Measurements from ENCODE around the gene DAAM1.

Gene DAAM1

DNA sequence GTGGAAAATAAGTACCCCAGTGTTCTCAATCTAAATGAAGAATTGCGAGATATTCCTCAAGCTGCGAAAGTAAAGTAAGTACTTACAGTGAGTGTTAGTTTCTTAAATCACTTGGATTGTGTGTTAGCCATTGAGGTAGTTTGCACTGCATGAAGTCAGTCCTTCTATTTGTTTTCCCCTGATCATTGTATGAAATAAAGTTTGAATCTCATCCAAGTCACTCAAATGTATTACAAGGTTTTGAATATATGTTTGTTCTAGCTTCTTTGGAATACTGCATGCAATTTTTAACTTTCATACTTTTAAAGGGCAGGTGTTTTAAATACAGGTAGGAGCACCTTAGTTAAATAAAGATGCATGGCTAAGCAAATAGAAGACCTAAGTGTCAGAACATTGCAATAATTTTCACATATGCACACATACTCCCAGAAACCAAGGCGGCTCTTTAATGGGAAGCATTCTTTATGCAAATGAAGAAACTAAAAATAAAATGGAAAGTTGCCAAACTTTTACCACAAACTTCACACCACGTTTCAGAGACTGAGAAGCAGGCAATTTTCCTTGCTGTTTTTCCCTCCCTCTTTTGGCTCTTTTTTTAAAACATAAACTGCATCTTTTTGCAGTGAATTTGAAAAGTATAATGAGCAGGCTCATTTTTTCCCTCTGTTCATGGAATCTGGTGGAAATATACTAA is 171.1 kb downstream of the DAAM1 start:
- Histone ChIP-seq H3K4me2 (ENCODE audit: insufficient read depth, low read length) (no peak overlapping the region), H3K4me1 (ENCODE audit: insufficient read depth, low read length) (peaks cover 5% of the 10 kb centered on the region)
- DNase-seq: no peak

GRCh38 chr14:59360233-59360632 is 171.8 kb downstream of the DAAM1 start:
- no peak overlapping the region for H3K9ac ChIP-seq (ENCODE audit: low read depth, low read length)
- no peak for ATAC-seq (ENCODE audit: insufficient read depth, low read depth)

More for the DNA sequence above, 171.1 kb downstream of the DAAM1 start:
- H4K20me1 ChIP-seq (ENCODE audit: insufficient read depth, low read length): no peaks in the 10 kb centered on the region
- H2AFZ ChIP-seq (ENCODE audit: low read depth, low read length): no peak overlapping the region
- H3K27ac ChIP-seq (ENCODE audit: low read length): no peak overlapping the region
- no peaks in the 10 kb centered on the region for H3K79me2 ChIP-seq (ENCODE audit: insufficient read depth, low read length)
- no peak for ATAC-seq (ENCODE audit: insufficient read depth, low read depth)
- H3K4me3 ChIP-seq (ENCODE audit: low read depth in 1 of 2, low read length in 2 of 2): no peak overlapping the region
- no peaks in the 10 kb centered on the region for H3K9me3 ChIP-seq (ENCODE audit: insufficient read depth, low read length, severe bottlenecking)
- no peak for TF ChIP-seq EZH2 (IDR thresholded peaks at IDR 0.05; ENCODE audit: borderline replicate concordance, low read depth, low read length, severe bottlenecking)
- TF ChIP-seq, protein P1, sequence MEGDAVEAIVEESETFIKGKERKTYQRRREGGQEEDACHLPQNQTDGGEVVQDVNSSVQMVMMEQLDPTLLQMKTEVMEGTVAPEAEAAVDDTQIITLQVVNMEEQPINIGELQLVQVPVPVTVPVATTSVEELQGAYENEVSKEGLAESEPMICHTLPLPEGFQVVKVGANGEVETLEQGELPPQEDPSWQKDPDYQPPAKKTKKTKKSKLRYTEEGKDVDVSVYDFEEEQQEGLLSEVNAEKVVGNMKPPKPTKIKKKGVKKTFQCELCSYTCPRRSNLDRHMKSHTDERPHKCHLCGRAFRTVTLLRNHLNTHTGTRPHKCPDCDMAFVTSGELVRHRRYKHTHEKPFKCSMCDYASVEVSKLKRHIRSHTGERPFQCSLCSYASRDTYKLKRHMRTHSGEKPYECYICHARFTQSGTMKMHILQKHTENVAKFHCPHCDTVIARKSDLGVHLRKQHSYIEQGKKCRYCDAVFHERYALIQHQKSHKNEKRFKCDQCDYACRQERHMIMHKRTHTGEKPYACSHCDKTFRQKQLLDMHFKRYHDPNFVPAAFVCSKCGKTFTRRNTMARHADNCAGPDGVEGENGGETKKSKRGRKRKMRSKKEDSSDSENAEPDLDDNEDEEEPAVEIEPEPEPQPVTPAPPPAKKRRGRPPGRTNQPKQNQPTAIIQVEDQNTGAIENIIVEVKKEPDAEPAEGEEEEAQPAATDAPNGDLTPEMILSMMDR (IDR thresholded peaks at IDR 0.05; ENCODE audit: borderline replicate concordance, extremely low read depth, low read length, poor library complexity, severe bottlenecking): no peak
- no peaks in the 10 kb centered on the region for H3K27me3 ChIP-seq (ENCODE audit: insufficient read depth, low read length, poor library complexity)
- 0 out of 2 replicates have a peak, but pooled peaks cover 5% of the 10 kb centered on the region for H3K36me3 ChIP-seq (ENCODE audit: insufficient read depth, low read length)
- no peak overlapping the region for H3K9ac ChIP-seq (ENCODE audit: low read depth, low read length)

DNA sequence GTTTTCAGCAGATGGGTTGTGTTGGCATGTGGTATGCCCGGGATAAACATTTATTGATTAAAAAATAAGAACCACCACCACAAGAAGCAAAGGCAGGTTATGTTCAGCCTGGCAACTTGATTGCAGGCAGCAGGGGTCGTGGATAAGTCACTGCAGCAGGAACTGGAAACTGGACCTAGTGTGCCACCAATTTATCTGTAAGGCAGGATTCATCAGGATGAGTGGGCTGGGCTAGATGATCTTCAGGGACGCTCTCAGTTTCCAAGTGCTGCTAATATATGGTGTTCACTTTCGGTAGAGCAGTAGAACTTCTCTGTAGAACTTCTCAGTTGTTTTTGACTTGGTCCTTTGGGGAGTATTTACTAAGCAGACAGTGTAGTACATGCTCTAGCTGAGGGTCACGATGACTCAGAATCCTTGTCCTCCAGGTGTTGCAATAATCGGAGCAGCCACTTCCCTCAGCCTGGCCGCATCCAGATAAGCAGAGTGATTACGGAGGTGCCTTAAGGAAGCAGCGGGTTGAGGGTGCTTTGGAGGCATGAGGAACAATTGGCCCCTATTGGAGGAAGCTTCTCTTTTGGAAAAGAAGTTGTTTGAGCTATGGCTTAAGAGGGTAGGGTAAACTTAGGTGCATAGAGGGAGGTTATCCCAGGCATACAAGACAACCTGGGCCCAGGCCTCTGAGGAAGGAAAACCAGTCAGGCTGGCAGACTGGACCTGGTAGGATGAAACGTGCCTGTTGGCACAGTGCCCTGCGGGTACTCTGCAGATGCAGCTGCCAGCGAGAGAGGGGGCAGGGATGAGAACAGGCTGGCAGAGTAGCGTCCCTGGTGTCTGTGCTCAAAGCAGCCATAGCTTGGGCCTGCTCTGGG is 172.7 kb downstream of the DAAM1 start:
- no peaks in the 10 kb centered on the region for H3K79me2 ChIP-seq (ENCODE audit: insufficient read depth, low read length)
- DNase-seq: peak; percentile 18
- H3K27me3 ChIP-seq (ENCODE audit: insufficient read depth, low read length, poor library complexity): no peaks in the 10 kb centered on the region
- no peaks in the 10 kb centered on the region for H3K9me3 ChIP-seq (ENCODE audit: insufficient read depth, low read length, severe bottlenecking)
- H3K27ac ChIP-seq (ENCODE audit: low read length): no peak overlapping the region
- peak; percentile 27; the same call in 1 of the 3 replicates for ATAC-seq (ENCODE audit: insufficient read depth, low read depth)
- H3K4me1 ChIP-seq (ENCODE audit: insufficient read depth, low read length): peaks cover 5% of the 10 kb centered on the region
- H3K4me3 ChIP-seq (ENCODE audit: low read depth in 1 of 2, low read length in 2 of 2): no peak overlapping the region
- H3K9ac ChIP-seq (ENCODE audit: low read depth, low read length): no peak overlapping the region
- H2AFZ ChIP-seq (ENCODE audit: low read depth, low read length): no peak overlapping the region
- H3K4me2 ChIP-seq (ENCODE audit: insufficient read depth, low read length): no peak overlapping the region
- H3K36me3 ChIP-seq (ENCODE audit: insufficient read depth, low read length): no peaks in the 10 kb centered on the region
- H4K20me1 ChIP-seq (ENCODE audit: insufficient read depth, low read length): no peaks in the 10 kb centered on the region
- no peak for TF ChIP-seq EZH2 (IDR thresholded peaks at IDR 0.05; ENCODE audit: borderline replicate concordance, low read depth, low read length, severe bottlenecking)
- TF ChIP-seq, protein P1 (IDR thresholded peaks at IDR 0.05; ENCODE audit: borderline replicate concordance, extremely low read depth, low read length, poor library complexity, severe bottlenecking): no peak

More at GRCh38 chr14:59360233-59360632, 171.8 kb downstream of the DAAM1 start:
- no peaks in the 10 kb centered on the region for H3K27me3 ChIP-seq (ENCODE audit: insufficient read depth, low read length, poor library complexity)
- H3K36me3 ChIP-seq (ENCODE audit: insufficient read depth, low read length): 0 out of 2 replicates have a peak, but pooled peaks cover 5% of the 10 kb centered on the region
- H3K27ac ChIP-seq (ENCODE audit: low read length): no peak overlapping the region
- no peak overlapping the region for H2AFZ ChIP-seq (ENCODE audit: low read depth, low read length)
- H3K4me3 ChIP-seq (ENCODE audit: low read depth in 1 of 2, low read length in 2 of 2): no peak overlapping the region
- H4K20me1 ChIP-seq (ENCODE audit: insufficient read depth, low read length): no peaks in the 10 kb centered on the region
- no peak for DNase-seq
- H3K4me2 ChIP-seq (ENCODE audit: insufficient read depth, low read length): no peak overlapping the region
- H3K9me3 ChIP-seq (ENCODE audit: insufficient read depth, low read length, severe bottlenecking): no peaks in the 10 kb centered on the region
- no peaks in the 10 kb centered on the region for H3K79me2 ChIP-seq (ENCODE audit: insufficient read depth, low read length)
- peaks cover 5% of the 10 kb centered on the region for H3K4me1 ChIP-seq (ENCODE audit: insufficient read depth, low read length)
- TF ChIP-seq EZH2 (IDR thresholded peaks at IDR 0.05; ENCODE audit: borderline replicate concordance, low read depth, low read length, severe bottlenecking): no peak
- TF ChIP-seq, protein P1 (IDR thresholded peaks at IDR 0.05; ENCODE audit: borderline replicate concordance, extremely low read depth, low read length, poor library complexity, severe bottlenecking): no peak
